ENCODE measurements around the gene FILIP1L. TPM values are rescaled to one million over a fixed set of nuclear protein-coding genes. Genes with fewer than 3 reads are reported as not detected.

The FILIP1L gene
- total RNA-seq, 2 experiments from 2014 or later: 0.35 to 0.48 TPM

DNA sequence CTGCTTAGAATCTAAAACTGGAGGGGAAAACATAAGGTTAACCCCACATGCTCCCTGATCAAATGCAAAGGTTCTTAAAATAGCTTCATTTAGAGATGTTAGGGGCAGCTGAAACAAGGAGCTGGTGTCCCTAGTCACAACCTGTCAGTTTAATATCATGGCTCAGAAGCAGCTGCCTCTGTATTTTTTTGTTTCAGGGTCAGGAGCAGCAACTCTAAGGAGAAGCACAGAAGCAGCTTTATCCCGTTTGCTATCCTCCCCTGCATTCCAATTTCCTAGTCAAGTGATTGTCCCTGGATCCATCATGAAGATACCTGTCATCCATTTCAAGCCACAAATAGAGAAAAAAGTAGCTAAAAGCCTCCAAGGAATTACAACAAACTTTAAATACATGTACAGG lies 4.1 kb downstream of the FILIP1L start:
- Mint-ChIP-seq H3K27me3 (no peaks in the 10 kb centered on the region), H3K9me3 (no peaks in the 10 kb centered on the region), H3K4me1 (peaks cover 22% of the 10 kb centered on the region), H3K36me3 (peaks cover 30% of the 10 kb centered on the region), H3K27ac (no peak overlapping the region), H3K4me3 (no peak overlapping the region)
- no peak for DNase-seq

DNA sequence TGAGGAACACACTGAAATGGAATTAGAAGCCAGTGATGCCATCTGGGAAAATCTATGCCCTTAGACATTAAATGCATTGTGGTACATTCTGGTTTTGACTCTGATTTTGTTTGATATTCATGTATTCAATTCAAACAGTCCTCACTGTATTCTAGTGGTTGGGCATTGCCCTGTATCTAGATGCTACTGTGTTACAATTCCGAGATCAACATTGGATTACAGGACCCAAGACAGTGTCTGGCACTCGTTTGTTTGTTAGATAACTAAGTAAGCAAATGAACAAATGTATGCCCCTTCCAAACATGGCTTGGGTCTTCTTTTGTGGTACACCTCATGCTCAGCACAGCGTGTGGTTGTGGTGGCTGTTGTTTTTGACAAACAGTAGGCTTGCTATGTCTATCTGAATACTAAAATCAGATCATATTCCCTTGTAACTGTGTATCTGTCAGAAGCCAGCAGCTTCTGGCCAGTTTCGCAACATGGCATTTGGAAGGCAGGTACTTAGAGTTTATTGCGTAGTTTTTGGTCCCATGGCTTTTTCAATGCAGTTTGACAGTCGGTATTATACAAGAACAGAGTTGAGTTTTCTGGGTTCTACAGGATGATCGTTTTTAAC lies 5.7 kb downstream of the FILIP1L start:
- Mint-ChIP-seq H3K36me3 (peaks cover 44% of the 10 kb centered on the region), H3K27me3 (no peaks in the 10 kb centered on the region), H3K27ac (no peak overlapping the region), H3K4me3 (no peak overlapping the region), H3K9me3 (no peaks in the 10 kb centered on the region), H3K4me1 (peaks cover 37% of the 10 kb centered on the region)
- no peak for DNase-seq

DNA sequence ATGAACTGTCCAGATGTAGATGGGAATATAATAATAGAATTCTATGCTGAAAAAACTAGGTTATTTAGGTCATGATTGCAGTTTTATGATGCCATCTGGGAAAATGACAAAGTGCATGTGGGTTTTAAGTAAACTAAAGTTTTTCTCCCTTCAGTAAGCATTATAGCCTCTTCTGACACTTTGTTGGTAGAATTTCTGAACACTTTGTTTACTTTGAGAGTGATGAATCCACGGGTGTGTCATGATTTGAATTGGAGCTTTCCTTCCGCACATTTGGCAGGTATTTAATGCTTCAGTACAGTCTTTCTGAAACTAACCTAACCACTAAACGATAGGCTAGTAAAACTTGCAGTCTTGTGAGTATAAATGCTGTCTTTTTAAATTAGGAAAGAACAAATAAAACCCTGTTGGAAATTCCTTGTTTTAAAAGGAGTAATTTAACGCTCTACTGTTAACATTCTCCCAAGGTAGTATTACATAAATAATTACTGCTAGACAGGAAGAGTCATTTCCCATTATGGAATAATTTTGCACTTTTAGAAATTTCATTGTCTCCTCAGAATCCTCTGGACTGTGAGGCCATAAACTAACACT lies 7.0 kb downstream of the FILIP1L start:
- Mint-ChIP-seq H3K36me3 (peaks cover 55% of the 10 kb centered on the region), H3K4me3 (no peak overlapping the region), H3K27ac (no peak overlapping the region), H3K9me3 (no peaks in the 10 kb centered on the region), H3K4me1 (peaks cover 40% of the 10 kb centered on the region), H3K27me3 (no peaks in the 10 kb centered on the region)
- no peak for DNase-seq

DNA sequence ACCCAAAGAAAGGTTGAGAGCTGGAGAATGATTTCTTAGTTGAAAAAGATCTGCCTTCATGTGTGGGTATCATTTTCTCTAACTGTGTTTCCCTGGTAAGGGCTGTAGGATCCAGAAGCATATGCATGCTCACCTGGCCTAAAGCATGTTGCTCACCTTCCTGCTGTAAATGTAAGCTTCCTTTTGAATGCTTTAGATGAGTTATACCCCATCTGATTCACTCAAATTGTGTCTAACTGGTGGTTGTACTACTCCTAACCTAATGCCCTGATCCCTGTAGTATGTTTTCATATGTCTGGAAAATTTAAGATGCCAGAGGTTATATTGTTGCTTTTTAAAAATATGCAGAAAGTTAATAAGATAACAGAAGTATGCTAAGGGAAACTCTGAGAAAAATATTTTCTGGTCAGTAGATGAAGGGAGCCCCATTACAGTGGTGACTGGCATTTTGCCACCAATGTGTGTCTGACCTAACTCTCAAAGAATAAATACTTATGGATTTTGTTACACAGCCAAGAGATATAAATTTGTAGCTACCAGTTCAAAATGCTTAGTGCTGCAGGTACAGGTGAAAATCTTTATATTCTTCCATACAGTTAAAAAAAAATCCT lies 7.7 kb downstream of the FILIP1L start:
- Mint-ChIP-seq H3K36me3 (peaks cover 55% of the 10 kb centered on the region), H3K27me3 (no peaks in the 10 kb centered on the region), H3K9me3 (no peaks in the 10 kb centered on the region), H3K4me3 (no peak overlapping the region), H3K27ac (peak overlapping the region; percentile 93), H3K4me1 (peaks cover 40% of the 10 kb centered on the region)
- no peak for DNase-seq

DNA sequence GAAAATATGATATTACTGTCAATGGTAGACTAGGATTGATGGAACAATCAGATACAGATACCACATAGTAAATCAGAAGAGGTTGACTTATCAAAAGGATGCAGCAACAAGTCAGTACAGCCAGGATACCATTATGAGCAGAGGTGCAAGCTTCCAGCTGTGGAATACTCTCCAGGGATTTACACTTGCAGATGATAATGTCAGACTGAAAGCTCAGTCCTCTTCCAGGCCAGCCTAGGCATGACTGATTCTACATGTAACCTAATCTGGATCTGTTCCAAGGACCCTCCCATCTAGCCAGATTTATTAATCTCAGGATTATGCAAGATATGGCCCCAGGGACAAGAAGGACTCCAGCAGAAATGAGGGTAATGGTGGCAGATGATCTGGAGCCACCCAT lies 8.2 kb downstream of the FILIP1L start:
- Mint-ChIP-seq H3K4me1 (peaks cover 40% of the 10 kb centered on the region), H3K9me3 (no peaks in the 10 kb centered on the region), H3K36me3 (peaks cover 57% of the 10 kb centered on the region), H3K27ac (peak overlapping the region; percentile 93), H3K27me3 (no peaks in the 10 kb centered on the region), H3K4me3 (no peak overlapping the region)
- DNase-seq: no peak

DNA sequence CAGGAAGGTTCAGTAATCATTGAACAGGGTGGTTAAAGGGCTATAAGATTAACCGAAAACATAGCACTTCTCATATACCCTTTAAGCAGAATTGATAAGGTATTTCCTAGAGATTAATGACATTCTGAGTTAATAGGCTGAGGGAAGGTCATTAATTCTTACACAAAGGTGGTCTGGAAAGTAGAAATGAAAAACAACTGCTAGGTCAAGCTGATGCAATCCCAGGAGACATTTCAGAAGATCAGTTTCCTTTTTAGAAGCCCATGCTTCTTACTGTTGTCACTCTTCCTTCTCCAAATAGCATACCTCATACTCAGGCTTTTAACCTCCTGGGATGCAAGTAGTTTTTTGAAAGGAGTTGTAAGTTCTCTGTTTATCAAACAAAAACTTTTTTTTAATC lies 8.8 kb downstream of the FILIP1L start:
- Mint-ChIP-seq H3K27me3 (no peaks in the 10 kb centered on the region), H3K36me3 (peaks cover 60% of the 10 kb centered on the region), H3K4me3 (no peak overlapping the region), H3K27ac (peak overlapping the region; percentile 93), H3K9me3 (no peaks in the 10 kb centered on the region), H3K4me1 (peaks cover 40% of the 10 kb centered on the region)
- no peak for DNase-seq

DNA sequence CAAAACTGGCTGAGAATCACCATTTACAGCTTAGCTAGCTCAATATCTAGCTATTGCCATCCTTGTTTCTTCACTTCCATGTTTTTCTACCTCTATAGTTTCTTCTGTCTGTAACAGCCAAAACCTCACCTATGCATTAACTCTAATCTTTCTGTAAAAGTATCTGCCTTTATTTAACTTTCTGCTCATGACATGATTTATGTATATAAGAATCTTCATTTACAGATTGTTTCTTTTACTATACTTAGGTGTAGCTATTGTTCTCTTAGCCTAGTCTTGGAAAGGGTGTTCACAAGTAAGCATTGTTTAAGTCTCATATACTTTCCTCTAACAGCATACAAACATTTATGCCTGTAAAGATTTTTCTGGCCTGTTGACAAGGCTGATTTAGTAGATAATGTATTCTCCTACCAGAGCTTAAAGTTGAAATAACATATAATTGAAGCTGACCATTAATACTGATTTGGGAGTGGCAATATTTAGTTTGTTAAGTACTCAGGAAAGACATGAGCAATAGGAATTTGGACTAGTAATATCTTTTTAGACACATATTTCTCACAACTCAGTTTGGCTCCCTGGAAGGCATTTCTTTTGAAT lies 9.4 kb downstream of the FILIP1L start:
- Mint-ChIP-seq H3K36me3 (peaks cover 57% of the 10 kb centered on the region), H3K4me3 (no peak overlapping the region), H3K9me3 (no peaks in the 10 kb centered on the region), H3K4me1 (peaks cover 40% of the 10 kb centered on the region), H3K27ac (peak overlapping the region; percentile 93), H3K27me3 (no peaks in the 10 kb centered on the region)
- no peak for DNase-seq

DNA sequence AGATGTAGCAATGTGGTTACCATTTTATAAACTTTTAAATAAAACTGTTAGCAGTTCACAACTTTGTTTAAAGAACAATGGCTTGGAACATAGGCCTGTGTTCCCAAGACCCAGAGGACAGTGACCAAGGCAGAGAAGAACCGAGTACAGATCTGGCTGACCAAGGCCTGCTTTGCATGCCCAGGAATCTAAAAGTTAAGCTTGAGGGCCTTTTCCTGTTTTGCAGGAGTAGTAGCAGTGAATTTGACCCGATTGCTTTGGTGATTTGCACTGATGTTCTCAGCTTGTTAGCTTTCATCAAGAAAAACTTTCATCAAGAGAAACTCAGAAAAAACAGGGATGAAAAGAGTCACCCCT lies 9.9 kb downstream of the FILIP1L start:
- Mint-ChIP-seq H3K9me3 (no peaks in the 10 kb centered on the region), H3K4me3 (no peak overlapping the region), H3K27me3 (no peaks in the 10 kb centered on the region), H3K4me1 (peaks cover 40% of the 10 kb centered on the region), H3K36me3 (peaks cover 58% of the 10 kb centered on the region), H3K27ac (peak overlapping the region; percentile 93)
- no peak for DNase-seq

DNA sequence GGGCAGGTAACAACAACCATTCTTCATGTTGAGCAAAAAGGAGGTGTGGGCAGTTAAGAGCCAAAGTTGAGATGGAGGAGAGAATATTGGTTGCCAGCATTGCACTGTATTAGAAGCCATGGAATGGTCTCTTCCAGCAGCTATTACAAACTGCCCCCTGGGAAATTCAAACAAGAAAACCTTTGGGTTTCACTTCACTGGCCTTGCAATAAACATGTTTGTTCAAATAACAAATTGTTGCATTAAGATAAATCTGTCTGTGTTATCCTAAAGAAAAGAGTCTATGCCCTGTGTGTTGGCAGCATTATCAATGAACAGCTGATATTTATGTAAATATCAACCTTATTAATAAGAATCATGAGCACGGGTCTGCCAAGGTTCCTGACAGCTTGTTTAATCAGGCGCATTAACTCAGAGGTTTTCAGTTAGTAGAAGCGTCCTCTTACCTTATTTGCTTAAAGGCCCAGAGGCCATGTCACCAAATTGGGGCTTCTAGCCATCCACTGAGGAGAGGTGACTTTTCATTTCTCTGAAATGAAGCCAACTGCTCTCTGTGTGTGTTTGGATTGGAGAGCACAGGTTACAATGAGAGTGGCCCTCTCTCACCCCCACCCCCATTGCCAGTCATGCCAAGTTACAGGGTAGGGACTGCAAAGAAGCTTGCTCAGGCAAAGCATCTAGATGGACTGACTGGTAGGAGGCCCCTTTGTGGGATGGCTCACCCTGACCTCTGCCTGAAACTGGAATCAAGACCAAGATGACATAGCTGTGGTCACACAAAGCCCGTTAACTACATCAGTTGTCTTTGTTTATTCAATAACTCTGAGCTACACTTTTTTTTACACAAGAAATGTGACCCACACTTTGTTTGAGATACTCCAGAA lies 10.5 kb downstream of the FILIP1L start:
- Mint-ChIP-seq H3K4me1 (peaks cover 40% of the 10 kb centered on the region), H3K27ac (peak overlapping the region; percentile 93), H3K4me3 (no peak overlapping the region), H3K27me3 (no peaks in the 10 kb centered on the region), H3K36me3 (peaks cover 53% of the 10 kb centered on the region), H3K9me3 (no peaks in the 10 kb centered on the region)
- DNase-seq: no peak

DNA sequence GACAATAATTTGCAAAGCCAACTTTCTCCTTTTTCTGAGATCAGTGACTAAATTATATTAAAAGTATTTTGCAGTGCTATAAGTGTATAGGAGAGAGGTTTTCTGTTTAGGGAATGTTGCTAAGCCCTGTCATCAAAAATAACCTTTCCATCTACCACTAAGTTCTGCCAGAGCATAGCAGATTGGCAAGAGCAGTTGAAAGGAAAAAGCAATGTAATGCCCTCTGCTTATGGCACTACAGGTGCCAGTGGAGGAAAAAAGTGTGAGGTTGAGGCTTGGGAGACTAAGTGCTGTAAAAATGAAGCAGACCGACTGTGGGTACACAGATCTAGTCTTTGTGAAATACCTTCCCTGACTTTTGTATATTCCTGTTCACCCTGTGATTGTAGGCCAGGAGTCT lies 11.5 kb downstream of the FILIP1L start:
- Mint-ChIP-seq H3K4me3 (no peak overlapping the region), H3K27ac (peak overlapping the region; percentile 61), H3K9me3 (no peaks in the 10 kb centered on the region), H3K27me3 (no peaks in the 10 kb centered on the region), H3K36me3 (peaks cover 49% of the 10 kb centered on the region), H3K4me1 (peaks cover 40% of the 10 kb centered on the region)
- no peak for DNase-seq

DNA sequence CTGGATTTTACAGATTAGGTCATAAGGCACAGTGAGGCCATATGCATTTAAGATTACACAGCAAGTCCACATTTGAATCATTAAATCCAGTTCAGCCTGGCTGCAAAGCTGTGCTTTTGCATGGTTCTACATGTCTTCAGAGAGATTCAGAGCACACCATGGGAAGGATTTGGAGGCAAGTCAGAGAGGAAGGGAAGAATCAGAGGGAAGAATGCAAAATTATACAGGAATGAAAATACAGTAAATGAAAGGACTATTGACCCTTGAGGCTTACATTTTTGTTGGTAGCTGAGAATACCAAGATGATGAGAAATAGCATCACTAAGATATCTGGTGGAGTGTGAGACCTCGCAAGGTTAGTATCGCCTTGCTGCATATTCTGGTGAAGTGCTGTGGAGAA lies 13.9 kb downstream of the FILIP1L start:
- Mint-ChIP-seq H3K9me3 (no peaks in the 10 kb centered on the region), H3K4me1 (peaks cover 25% of the 10 kb centered on the region), H3K4me3 (no peak overlapping the region), H3K36me3 (peaks cover 53% of the 10 kb centered on the region), H3K27ac (no peak overlapping the region), H3K27me3 (no peaks in the 10 kb centered on the region)
- DNase-seq: no peak

DNA sequence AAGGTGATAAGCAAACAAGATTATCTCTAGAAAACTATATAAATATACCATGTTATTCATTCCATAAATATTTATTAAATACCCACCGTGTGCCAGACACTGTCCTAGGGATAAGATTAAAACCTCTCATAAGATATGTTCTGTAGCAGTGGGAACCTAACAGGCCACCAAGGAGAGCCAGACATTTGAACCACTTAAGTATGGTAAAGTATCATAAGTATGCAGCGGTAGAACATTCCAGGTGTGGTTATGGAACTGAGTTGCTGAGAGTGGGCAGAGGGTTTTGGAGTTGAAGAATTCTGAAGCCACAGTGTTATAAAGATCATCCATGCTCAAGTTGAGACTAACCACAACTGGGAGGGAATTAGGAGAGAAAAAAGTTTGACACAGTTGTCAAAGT lies 14.7 kb downstream of the FILIP1L start:
- Mint-ChIP-seq H3K4me1 (peaks cover 17% of the 10 kb centered on the region), H3K36me3 (peaks cover 47% of the 10 kb centered on the region), H3K9me3 (no peaks in the 10 kb centered on the region), H3K27me3 (no peaks in the 10 kb centered on the region), H3K4me3 (no peak overlapping the region), H3K27ac (no peak overlapping the region)
- no peak for DNase-seq

DNA sequence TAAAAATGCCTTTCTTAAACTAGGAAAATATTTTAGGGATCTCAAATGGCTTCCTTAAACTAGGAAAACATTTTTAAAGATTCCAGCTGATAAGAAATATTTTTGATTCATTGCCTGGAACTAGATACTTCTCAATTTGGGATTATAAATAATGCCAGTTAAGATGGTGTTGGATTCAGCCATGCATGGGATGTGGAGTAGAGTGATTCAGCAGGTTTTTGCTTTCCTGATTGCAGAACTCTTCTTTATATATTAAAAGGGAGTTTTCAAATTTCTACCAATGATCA lies 15.6 kb downstream of the FILIP1L start:
- Mint-ChIP-seq H3K4me3 (no peak overlapping the region), H3K27me3 (no peaks in the 10 kb centered on the region)

DNA sequence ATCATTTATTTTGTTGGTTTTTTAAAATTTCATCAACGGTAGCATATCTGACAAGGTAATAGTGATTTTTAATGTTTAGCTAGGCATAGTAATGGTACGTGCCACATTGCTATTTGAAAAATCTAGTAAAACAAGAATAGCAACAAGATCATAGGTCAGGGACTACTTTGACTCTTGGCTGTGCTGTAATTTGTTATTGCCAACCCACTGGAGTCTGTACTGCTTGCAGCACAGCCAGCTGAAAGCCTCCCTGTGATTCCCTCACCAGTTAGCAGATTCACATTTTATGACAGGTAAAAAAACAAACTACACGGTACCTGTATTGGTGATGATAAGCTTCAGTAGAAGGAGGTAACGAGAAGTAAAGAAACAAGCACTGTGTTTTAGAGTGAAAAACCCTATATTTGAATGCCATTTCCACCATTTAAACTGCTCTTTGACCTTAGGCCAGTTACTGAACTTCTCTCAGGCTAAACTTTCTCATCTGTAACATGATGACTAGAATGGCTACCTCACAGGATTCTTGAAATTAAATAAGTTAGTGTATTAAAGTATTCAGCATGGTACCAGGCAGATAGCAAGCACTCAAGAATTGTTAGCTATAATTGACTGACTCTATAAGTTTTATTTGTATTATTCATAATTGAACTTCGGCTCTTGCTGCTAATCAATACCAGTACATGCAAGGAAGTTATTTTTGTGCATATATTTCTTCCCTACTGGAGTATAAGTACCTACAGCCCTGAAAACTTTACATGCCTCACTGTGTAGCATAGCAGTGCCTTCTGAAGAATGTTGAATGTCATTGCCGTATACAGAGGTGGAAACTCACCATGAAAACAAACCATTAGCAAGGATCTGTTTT lies 16.1 kb downstream of the FILIP1L start:
- Mint-ChIP-seq H3K4me1 (peaks cover 8% of the 10 kb centered on the region), H3K27me3 (no peaks in the 10 kb centered on the region), H3K36me3 (peaks cover 32% of the 10 kb centered on the region), H3K27ac (no peak overlapping the region), H3K4me3 (no peak overlapping the region), H3K9me3 (no peaks in the 10 kb centered on the region)
- DNase-seq: no peak

More for the DNA sequence above, 15.6 kb downstream of the FILIP1L start:
- peaks cover 10% of the 10 kb centered on the region for H3K4me1 Mint-ChIP-seq
- peaks cover 38% of the 10 kb centered on the region for H3K36me3 Mint-ChIP-seq
- H3K9me3 Mint-ChIP-seq: no peaks in the 10 kb centered on the region
- H3K27ac Mint-ChIP-seq: no peak overlapping the region
- no peak for DNase-seq

All from activated naive CD8-positive, alpha-beta T cell treated with anti-CD3 and anti-CD28 coated beads for 36 hours (primary cell).